HEK293 (cell line): ENCODE measurements around the gene MAP3K20.
A peak's percentile ranks its signal among the peaks of the same experiment; 100 is the strongest.

Experiments
- CTCF ChIA-PET: fragments of 350-600 bp; formaldehyde crosslinking; extraction: SDS; loops from one replicate; lab custom pipeline; 2021; ENCODE audit warnings: antibody characterized with exemption; lab: Yijun Ruan, JAX
- POLR2A ChIA-PET: fragments of 300-600 bp; formaldehyde crosslinking; extraction: SDS; loops from one replicate; lab custom pipeline; 2020; ENCODE audit warnings: antibody characterized with exemption, inconsistent platforms; lab: Yijun Ruan, JAX
- H3K27ac ChIP-seq: fragments of 200-500 bp; sonication (Bioruptor generic); 2 replicates; pipeline ENCODE4 v1.5.1; 2014; ENCODE audit warnings: low read depth, low read length, control low read depth, inconsistent platforms; ENCODE audit errors: extremely low read depth
- H3K36me3 ChIP-seq, 2 experiments: fragments of 200-500 bp in 1 of 2; sonication (Bioruptor generic) in 1 of 2; 1 replicate in 1 of 2; 2 replicates in 1 of 2; pipeline ENCODE4 v1.5.1; 2014 to 2017; ENCODE audit warnings: inconsistent platforms in 2 of 2, low read length in 2 of 2; ENCODE audit not compliant: control insufficient read depth in 2 of 2, insufficient read depth in 1 of 2
- H3K4me1 ChIP-seq: fragments of 200-500 bp; sonication (Bioruptor generic); 2 replicates; pipeline ENCODE4 v1.5.1; 2014; ENCODE audit warnings: mild to moderate bottlenecking, low read length, inconsistent platforms; ENCODE audit not compliant: control insufficient read depth, insufficient read depth
- H3K4me3 ChIP-seq: 2 replicates; pipeline ENCODE4 v1.5.1; 2011; ENCODE audit warnings: low read depth, mild to moderate bottlenecking, control low read depth, low read length, moderate library complexity
- H3K9me3 ChIP-seq: fragments of 200-500 bp; sonication (Bioruptor generic); 2 replicates; pipeline ENCODE4 v1.5.1; 2014; ENCODE audit warnings: low read depth, low read length, inconsistent platforms; ENCODE audit not compliant: control insufficient read depth, insufficient read depth
- BCL11B ChIP-seq: fragments of 450-650 bp; formaldehyde crosslinking; IDR thresholded peaks from 2 replicates; pipeline ENCODE4 v1.5.1; 2016; ENCODE audit warnings: low read depth, missing biosample characterization, missing genetic modification characterization
- GLI4 ChIP-seq: fragments of 450-650 bp; formaldehyde crosslinking; IDR thresholded peaks from 2 replicates; pipeline ENCODE4 v1.5.1; 2016; ENCODE audit warnings: missing biosample characterization, missing genetic modification characterization
- KLF10 ChIP-seq: fragments of 450-650 bp; IDR thresholded peaks from 2 replicates; pipeline ENCODE4 v1.5.1; 2018; ENCODE audit warnings: missing biosample characterization, mild to moderate bottlenecking, missing genetic modification characterization
- KLF7 ChIP-seq: fragments of 450-650 bp; formaldehyde crosslinking; IDR thresholded peaks from 2 replicates; pipeline ENCODE4 v1.5.1; 2016; ENCODE audit warnings: missing biosample characterization, missing genetic modification characterization, borderline replicate concordance
- MYNN ChIP-seq: fragments of 450-650 bp; formaldehyde crosslinking; IDR thresholded peaks from 2 replicates; pipeline ENCODE4 v1.5.1; 2016; ENCODE audit warnings: missing biosample characterization, missing genetic modification characterization, borderline replicate concordance
- SP2 ChIP-seq: fragments of 450-650 bp; formaldehyde crosslinking; IDR thresholded peaks from 2 replicates; pipeline ENCODE4 v1.5.1; 2016; ENCODE audit warnings: missing biosample characterization, missing genetic modification characterization
- SP7 ChIP-seq: fragments of 450-650 bp; formaldehyde crosslinking; IDR thresholded peaks from 2 replicates; pipeline ENCODE4 v1.5.1; 2016; ENCODE audit warnings: missing biosample characterization, missing genetic modification characterization
- ZBTB20 ChIP-seq: fragments of 450-650 bp; formaldehyde crosslinking; IDR thresholded peaks from 2 replicates; pipeline ENCODE4 v1.5.1; 2016; ENCODE audit warnings: missing biosample characterization, missing genetic modification characterization
- ZBTB8A ChIP-seq: fragments of 450-650 bp; formaldehyde crosslinking; IDR thresholded peaks from 2 replicates; pipeline ENCODE4 v1.5.1; 2016; ENCODE audit warnings: missing biosample characterization, missing genetic modification characterization
- ZFHX2 ChIP-seq: fragments of 450-650 bp; formaldehyde crosslinking; conservative IDR thresholded peaks from 2 replicates; pipeline ENCODE4 v1.5.1; 2016; ENCODE audit warnings: missing biosample characterization, missing genetic modification characterization
- ZNF112 ChIP-seq: fragments of 450-650 bp; formaldehyde crosslinking; IDR thresholded peaks from 2 replicates; pipeline ENCODE4 v1.5.0; 2017; ENCODE audit warnings: missing biosample characterization, missing genetic modification characterization
- ZNF132 ChIP-seq: fragments of 450-650 bp; formaldehyde crosslinking; IDR thresholded peaks from 2 replicates; pipeline ENCODE4 v1.5.1; 2017; ENCODE audit warnings: missing biosample characterization, missing genetic modification characterization, borderline replicate concordance
- ZNF133 ChIP-seq: fragments of 450-650 bp; formaldehyde crosslinking; IDR thresholded peaks from 2 replicates; pipeline ENCODE4 v1.5.1; 2016; ENCODE audit warnings: missing biosample characterization, missing genetic modification characterization
- ZNF138 ChIP-seq: fragments of 450-650 bp; formaldehyde crosslinking; IDR thresholded peaks from 2 replicates; pipeline ENCODE4 v1.5.1; 2016; ENCODE audit warnings: missing biosample characterization, missing genetic modification characterization, borderline replicate concordance
- ZNF16 ChIP-seq: fragments of 450-650 bp; formaldehyde crosslinking; IDR thresholded peaks from 2 replicates; pipeline ENCODE4 v1.5.1; 2016; ENCODE audit warnings: low read depth, missing biosample characterization, missing genetic modification characterization
- ZNF266 ChIP-seq: fragments of 450-650 bp; formaldehyde crosslinking; IDR thresholded peaks from 2 replicates; pipeline ENCODE4 v1.5.1; 2016; ENCODE audit warnings: missing biosample characterization, missing genetic modification characterization, low read depth
- ZNF341 ChIP-seq: fragments of 450-650 bp; formaldehyde crosslinking; IDR thresholded peaks from 2 replicates; pipeline ENCODE4; 2016; ENCODE audit warnings: low read depth, missing biosample characterization, missing genetic modification characterization
- ZNF473 ChIP-seq: fragments of 450-650 bp; formaldehyde crosslinking; IDR thresholded peaks from 2 replicates; pipeline ENCODE4 v1.5.1; 2017; ENCODE audit warnings: missing biosample characterization, missing genetic modification characterization
- ZNF654 ChIP-seq: fragments of 450-650 bp; formaldehyde crosslinking; IDR thresholded peaks from 2 replicates; pipeline ENCODE4 v1.5.1; 2016; ENCODE audit warnings: low read depth, missing biosample characterization, missing genetic modification characterization
- ZNF785 ChIP-seq: fragments of 450-650 bp; formaldehyde crosslinking; IDR thresholded peaks from 2 replicates; pipeline ENCODE4 v1.5.1; 2016; ENCODE audit warnings: missing biosample characterization, missing genetic modification characterization
- TF ChIP-seq, protein P1 (sequence below): fragments of 450-650 bp; formaldehyde crosslinking; IDR thresholded peaks from 2 replicates; pipeline ENCODE4 v1.5.1; 2016; ENCODE audit warnings: missing biosample characterization, missing genetic modification characterization
- TF ChIP-seq, protein P2 (sequence below): fragments of 450-650 bp; formaldehyde crosslinking; IDR thresholded peaks from 2 replicates; pipeline ENCODE4 v1.5.1; 2016; ENCODE audit warnings: missing biosample characterization, missing genetic modification characterization
- TF ChIP-seq, protein P3 (sequence below): fragments of 450-650 bp; formaldehyde crosslinking; IDR thresholded peaks from 2 replicates; pipeline ENCODE4 v1.5.1; 2016; ENCODE audit warnings: missing biosample characterization, missing genetic modification characterization

MAP3K20 gene

DNA sequence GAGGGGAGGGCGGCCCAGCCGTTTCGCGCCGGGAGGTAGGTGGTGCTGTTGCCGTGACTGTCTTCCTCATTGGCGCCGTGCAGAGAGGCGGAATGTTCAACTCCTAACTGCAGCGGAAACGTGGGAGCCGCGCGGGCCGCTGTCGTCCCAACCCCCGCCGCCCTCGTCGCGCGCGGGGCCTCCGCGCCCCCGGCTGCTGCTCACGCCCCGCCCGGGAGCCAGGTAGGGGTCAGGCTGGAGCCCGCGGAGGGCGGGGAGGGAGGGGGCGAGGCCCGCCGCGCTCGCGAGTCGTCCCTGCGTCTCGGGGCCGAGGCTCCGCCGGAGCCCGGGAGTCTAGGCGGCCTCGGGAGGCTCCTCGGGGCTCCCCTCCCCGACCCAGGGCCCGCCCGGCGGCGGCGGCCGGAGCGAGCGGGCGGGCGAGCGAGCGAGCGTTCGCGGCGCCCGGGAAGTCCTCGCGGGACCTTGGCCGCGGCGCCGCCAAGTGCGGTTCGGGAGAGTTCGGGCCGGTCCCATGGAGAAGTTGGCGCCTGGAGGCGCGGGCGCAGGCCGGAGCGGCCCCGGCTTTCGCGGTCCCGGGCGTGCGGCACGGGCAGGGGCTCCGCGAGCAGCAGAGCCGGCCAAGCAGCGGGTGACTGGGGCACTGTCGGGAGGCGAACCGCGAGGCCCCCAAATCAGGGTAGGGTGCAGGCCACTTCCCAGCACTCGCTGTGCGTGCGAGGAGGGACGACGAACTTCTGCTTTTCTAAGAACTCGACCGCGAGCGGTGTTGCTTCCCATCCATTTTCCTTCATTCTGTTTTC is at the start of gene MAP3K20 (continued):
- TF ChIP-seq, protein P1, sequence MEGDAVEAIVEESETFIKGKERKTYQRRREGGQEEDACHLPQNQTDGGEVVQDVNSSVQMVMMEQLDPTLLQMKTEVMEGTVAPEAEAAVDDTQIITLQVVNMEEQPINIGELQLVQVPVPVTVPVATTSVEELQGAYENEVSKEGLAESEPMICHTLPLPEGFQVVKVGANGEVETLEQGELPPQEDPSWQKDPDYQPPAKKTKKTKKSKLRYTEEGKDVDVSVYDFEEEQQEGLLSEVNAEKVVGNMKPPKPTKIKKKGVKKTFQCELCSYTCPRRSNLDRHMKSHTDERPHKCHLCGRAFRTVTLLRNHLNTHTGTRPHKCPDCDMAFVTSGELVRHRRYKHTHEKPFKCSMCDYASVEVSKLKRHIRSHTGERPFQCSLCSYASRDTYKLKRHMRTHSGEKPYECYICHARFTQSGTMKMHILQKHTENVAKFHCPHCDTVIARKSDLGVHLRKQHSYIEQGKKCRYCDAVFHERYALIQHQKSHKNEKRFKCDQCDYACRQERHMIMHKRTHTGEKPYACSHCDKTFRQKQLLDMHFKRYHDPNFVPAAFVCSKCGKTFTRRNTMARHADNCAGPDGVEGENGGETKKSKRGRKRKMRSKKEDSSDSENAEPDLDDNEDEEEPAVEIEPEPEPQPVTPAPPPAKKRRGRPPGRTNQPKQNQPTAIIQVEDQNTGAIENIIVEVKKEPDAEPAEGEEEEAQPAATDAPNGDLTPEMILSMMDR (tag by site-specific recombination): peak; percentile 80
- no peak for TF ChIP-seq ZNF112 (tag by site-specific recombination)
- peak; percentile 95 for TF ChIP-seq ZFHX2

DNA sequence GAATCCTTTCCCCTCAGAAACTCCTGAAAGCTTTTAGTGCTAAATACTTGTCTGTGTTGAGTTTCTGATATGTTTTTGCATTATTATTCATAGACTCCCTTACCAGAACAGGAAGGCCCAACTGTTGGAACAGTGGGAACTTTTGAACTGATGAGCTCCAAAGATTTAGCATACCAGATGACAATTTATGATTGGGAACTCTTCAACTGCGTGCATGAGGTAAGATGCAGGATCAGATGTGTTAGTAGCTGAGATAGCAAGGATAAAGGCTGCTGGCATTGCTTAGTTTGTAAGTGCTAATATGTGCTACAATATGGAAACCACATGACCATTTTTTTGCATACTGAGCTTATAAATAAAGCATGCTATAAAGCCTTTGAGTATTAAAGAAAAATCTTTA is 49.2 kb upstream of the MAP3K20 start:
- POLR2A ChIA-PET: interaction anchor here (0.6 kb wide), 1 partner anchor 49 kb away, joined by 3 read pairs; the partner anchor contains the start of gene MAP3K20
- H3K36me3 ChIP-seq: no peaks in the 10 kb centered on the region
- H3K4me3 ChIP-seq: no peak overlapping the region
- H3K9me3 ChIP-seq: no peaks in the 10 kb centered on the region
- TF ChIP-seq, protein P2, sequence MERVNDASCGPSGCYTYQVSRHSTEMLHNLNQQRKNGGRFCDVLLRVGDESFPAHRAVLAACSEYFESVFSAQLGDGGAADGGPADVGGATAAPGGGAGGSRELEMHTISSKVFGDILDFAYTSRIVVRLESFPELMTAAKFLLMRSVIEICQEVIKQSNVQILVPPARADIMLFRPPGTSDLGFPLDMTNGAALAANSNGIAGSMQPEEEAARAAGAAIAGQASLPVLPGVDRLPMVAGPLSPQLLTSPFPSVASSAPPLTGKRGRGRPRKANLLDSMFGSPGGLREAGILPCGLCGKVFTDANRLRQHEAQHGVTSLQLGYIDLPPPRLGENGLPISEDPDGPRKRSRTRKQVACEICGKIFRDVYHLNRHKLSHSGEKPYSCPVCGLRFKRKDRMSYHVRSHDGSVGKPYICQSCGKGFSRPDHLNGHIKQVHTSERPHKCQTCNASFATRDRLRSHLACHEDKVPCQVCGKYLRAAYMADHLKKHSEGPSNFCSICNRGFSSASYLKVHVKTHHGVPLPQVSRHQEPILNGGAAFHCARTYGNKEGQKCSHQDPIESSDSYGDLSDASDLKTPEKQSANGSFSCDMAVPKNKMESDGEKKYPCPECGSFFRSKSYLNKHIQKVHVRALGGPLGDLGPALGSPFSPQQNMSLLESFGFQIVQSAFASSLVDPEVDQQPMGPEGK: no peak
- CTCF ChIA-PET: interaction anchor here (0.5 to 7.2 kb wide), 44 partner anchors 10 to 542 kb away, joined by 3 to 255 read pairs (median 4); no protein-coding TSS in a partner anchor
- H3K27ac ChIP-seq: no peak overlapping the region
- 0 out of 2 replicates have a peak, but pooled peaks cover 3% of the 10 kb centered on the region for H3K4me1 ChIP-seq

DNA sequence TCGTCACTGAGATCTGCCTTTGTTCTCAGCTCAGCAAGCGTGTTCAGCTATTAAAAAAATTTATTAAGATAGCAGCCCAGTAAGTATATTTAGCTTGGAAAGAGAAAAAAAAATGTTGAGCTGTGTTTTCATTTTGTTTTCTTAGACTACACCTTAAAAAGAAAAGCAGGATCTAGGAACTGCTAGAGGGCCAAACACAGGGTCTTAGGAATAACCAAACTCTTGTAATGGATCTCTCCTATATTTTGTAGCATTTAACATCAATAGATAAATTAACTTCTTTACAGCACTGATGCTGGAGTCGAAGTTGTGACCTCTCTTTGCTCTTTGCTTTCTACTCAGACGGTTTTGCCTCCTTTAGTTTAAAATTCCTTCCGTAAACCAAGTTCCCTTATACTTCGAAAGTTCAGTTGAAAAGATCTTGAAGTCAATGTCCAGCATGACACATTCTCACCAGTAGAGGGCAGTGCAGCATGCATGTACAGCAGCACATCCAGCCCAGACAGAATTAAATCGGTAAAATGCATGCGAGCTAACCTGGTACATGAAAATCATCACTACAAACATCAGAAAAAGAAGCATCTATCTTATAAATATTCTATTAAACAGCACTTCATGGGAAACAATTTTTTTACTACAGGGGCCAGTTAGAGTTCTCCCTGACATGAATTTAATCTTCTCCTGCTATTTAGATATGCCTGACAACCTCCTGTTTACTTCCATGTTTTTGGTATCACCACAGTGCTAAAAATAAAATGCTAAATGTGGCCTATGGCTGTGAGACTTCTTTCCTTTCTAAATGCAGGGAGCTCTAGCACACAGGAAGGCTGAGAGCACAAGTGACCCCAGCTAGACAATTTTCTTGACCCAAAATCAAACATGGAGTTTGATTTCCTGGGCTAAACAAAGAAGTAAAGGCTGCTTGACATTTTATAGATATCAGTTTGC is 48.2 kb upstream of the MAP3K20 start:
- Histone ChIP-seq H3K36me3 (no peaks in the 10 kb centered on the region), H3K9me3 (no peaks in the 10 kb centered on the region), H3K4me1 (0 out of 2 replicates have a peak, but pooled peaks cover 3% of the 10 kb centered on the region), H3K4me3 (no peak overlapping the region), H3K27ac (no peak overlapping the region)
- ChIA-PET POLR2A (no interaction called here), CTCF (interaction anchor here (0.5 to 7.2 kb wide), 63 partner anchors 10 to 1415 kb away, joined by 3 to 255 read pairs (median 4); no protein-coding TSS in a partner anchor)
- TF ChIP-seq ZNF266 (no peak), SP7 (tag by site-specific recombination) (no peak), ZBTB8A (tag by site-specific recombination) (no peak), ZNF473 (tag by site-specific recombination) (no peak), KLF10 (no peak), BCL11B (tag by site-specific recombination) (no peak), ZNF133 (tag by site-specific recombination) (no peak), ZNF785 (tag by site-specific recombination) (no peak), ZNF654 (peak; percentile 92), KLF7 (no peak), MYNN (tag by site-specific recombination) (no peak), ZNF138 (tag by site-specific recombination) (no peak), ZNF16 (tag by site-specific recombination) (no peak), SP2 (tag by site-specific recombination) (no peak), GLI4 (no peak), ZFHX2 (no peak), ZBTB20 (tag by site-specific recombination) (no peak), ZNF341 (no peak), ZNF132 (tag by site-specific recombination) (no peak)
- TF ChIP-seq, protein P3, sequence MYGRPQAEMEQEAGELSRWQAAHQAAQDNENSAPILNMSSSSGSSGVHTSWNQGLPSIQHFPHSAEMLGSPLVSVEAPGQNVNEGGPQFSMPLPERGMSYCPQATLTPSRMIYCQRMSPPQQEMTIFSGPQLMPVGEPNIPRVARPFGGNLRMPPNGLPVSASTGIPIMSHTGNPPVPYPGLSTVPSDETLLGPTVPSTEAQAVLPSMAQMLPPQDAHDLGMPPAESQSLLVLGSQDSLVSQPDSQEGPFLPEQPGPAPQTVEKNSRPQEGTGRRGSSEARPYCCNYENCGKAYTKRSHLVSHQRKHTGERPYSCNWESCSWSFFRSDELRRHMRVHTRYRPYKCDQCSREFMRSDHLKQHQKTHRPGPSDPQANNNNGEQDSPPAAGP: no peak
